GM19043 (cell line): ENCODE data around the gene CDON.

ENCODE experiments used
- ATAC-seq: cut with Tn5 transposase; IDR thresholded peaks from one replicate; pipeline ENCODE4 v1.9.1; 2021; ENCODE audit warnings: low read depth; ENCODE audit not compliant: unreplicated experiment

Gene CDON

GRCh38 chr11:125946712-125947418 lies 115.8 kb downstream of the CDON start:
- no peak for ATAC-seq

- ATAC-seq: no peak
Observed at GRCh38 chr11:125945797-125946520, 116.7 kb downstream of the CDON start, which contains the start of gene VSIG10L2. TSS of gene VSIG10L2 (plus strand) at chr11:125946044. CDS start at chr11:125946056, 12 bp downstream.

GRCh38 chr11:125945011-125945796 lies 117.5 kb downstream of the CDON start:
- no peak for ATAC-seq

- no peak for ATAC-seq
Observed at GRCh38 chr11:125944350-125945010, 118.2 kb downstream of the CDON start.

- ATAC-seq: no peak
Observed at GRCh38 chr11:125943661-125944349, 118.9 kb downstream of the CDON start.

GRCh38 chr11:125942771-125943428 lies 119.8 kb downstream of the CDON start:
- ATAC-seq: no peak

GRCh38 chr11:125941619-125942611 lies 120.8 kb downstream of the CDON start:
- ATAC-seq: no peak

GRCh38 chr11:125941267-125941618 lies 121.4 kb downstream of the CDON start:
- no peak for ATAC-seq

GRCh38 chr11:125940145-125940544 lies 122.5 kb downstream of the CDON start:
- ATAC-seq: no peak

GRCh38 chr11:125939081-125939521 lies 123.6 kb downstream of the CDON start:
- ATAC-seq: no peak

- ATAC-seq: no peak
Observed at GRCh38 chr11:125938418-125938817, 124.2 kb downstream of the CDON start.

GRCh38 chr11:125935618-125936199 lies 127.0 kb downstream of the CDON start:
- ATAC-seq: no peak

- ATAC-seq: no peak
Observed at GRCh38 chr11:125935056-125935455, 127.6 kb downstream of the CDON start.

GRCh38 chr11:125934473-125934872 lies 128.2 kb downstream of the CDON start:
- no peak for ATAC-seq

- ATAC-seq: no peak
Observed at GRCh38 chr11:125933030-125933813, 129.4 kb downstream of the CDON start.

- no peak for ATAC-seq
Observed at GRCh38 chr11:125932301-125932700, 130.4 kb downstream of the CDON start.

- no peak for ATAC-seq
Observed at GRCh38 chr11:125931668-125932067, 131.0 kb downstream of the CDON start.
